ENCODE measurements around the gene REXO1.
A peak's percentile ranks its signal among the peaks of the same experiment; 100 is the strongest.

The REXO1 gene

GRCh38 chr19:1828279-1829238 is 19.7 kb downstream of the REXO1 start:
- no peak for DNase-seq (ENCODE audit: low read depth)

GRCh38 chr19:1827566-1828278 is 20.6 kb downstream of the REXO1 start:
- no peak for DNase-seq (ENCODE audit: low read depth)

- no peak for DNase-seq (ENCODE audit: low read depth)
Observed at GRCh38 chr19:1826557-1827521, 21.4 kb downstream of the REXO1 start.

- DNase-seq (ENCODE audit: low read depth), result peak; percentile 64
Observed at GRCh38 chr19:1825909-1826556, 22.2 kb downstream of the REXO1 start.

- DNase-seq (ENCODE audit: low read depth), result no peak
Observed at GRCh38 chr19:1824252-1824622, 24.0 kb downstream of the REXO1 start.

DNA sequence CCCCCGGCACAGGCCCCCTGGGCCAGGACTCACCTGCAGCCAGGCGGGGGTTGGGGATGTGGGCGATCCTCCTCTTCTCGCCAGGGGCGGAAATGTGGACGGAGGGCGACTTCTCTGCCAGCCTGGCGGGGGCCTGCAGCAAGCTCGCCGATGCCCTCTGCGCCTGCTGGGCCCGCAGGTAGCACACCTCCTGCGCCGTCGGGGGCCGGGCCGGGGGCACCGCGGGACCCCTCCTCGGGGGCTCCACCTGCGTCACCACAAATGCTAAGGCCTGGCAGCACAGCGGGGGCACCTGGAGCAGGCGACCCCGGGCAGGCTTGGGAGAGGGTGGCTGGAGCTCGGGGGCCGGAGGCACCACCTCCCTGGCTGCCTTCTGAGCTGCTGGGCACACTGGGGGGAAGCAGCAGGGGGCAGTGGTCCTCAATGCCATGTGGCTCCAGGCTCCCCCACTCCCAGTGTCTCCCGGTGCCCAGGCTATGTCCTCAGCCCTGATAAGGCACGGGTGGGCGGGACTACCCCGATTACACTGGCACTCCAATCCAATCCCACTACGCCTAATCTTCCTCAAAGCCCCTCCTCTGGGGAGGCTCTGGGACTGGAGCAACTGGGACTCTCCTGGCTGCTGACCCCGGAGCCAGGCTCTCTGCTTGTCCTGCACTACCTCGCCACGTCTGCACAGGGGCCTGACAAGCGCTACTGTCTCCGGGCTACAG is 24.6 kb downstream of the REXO1 start:
- DNase-seq (ENCODE audit: low read depth), result no peak

DNA sequence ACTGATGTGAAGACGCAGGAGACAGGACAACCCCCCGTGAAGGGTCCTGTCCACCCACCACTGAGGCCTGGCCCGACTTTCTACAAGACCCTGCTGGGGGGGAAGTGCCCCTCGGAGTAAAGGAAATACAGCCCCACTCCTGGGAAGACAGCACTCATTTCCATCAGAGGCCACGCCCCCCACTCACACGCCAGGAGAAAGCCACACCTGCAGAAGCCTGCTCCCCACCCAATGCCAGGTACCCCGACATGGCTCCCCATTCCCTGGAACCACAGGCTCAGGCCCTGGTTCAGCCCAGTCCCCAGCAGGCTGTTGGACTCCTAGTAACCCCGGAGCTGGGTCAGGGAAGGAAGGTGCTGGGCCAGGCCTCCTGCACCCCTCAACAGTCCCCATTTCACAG is 25.3 kb downstream of the REXO1 start:
- DNase-seq (ENCODE audit: low read depth), result no peak

GRCh38 chr19:1822210-1822609 is 26.1 kb downstream of the REXO1 start:
- DNase-seq (ENCODE audit: low read depth), result no peak

GRCh38 chr19:1819341-1820255 is 28.7 kb downstream of the REXO1 start:
- no peak for DNase-seq (ENCODE audit: low read depth)

DNA sequence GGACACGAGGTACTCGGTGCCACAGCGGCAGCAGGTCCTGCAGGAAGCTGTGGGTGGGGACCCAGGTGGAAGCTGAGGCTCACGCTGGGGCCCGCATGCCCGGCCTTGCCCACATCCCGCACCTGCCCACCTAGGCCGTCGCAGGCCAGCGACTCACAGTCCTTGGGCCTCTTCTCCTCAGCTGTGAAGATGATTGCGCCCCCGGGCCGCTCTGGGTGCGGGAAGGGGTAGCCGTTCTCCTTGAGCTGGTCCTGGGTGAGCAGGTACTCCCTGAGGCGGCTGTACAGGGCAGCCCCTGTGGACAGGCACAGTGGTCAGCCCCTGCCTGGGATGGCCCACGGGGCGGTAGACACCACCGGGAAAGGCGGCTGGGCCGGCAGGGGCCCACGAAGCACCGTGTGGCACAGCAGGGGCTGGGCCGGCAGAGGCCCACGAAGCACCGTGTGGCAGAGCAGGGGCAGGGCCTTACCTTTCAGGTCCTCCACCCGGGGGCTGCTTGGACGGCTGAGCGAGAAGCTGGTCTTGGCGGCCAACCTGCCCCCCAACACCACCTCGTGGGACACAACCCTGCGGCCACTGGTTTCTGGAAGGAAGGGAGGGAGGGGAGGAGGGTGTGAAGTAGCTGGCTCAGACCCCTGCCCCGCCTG is 29.6 kb downstream of the REXO1 start:
- no peak for DNase-seq (ENCODE audit: low read depth)

DNA sequence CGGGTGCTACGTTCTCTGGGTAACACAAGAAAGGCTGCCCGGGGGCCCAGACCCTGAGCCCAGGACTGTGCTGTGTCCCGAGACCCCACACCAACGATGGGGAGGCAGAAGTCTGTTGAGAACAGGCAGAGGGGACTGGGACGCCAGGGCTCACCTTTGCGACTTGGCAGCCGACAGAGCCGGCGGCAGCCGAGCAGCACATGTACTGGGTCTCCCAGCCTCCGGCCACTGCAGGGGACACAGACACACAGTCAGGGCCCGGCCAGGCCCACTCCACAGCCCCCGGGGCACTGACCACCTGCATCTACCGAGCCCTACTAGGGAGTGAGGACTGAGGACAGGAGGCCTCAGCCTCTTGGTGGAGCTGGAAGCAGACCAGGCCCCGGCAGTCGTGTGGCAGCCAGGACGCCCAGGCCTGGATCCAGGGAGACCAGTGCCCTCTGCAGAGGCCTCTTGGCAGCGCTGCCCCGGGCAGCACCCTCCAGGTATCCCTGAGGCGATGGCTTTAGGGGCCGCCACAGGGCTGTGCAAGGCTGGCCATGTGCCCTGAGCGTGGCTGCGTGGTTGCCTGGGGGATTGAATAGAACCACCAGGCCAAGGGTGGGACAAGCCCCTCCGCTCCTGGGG is 30.6 kb downstream of the REXO1 start:
- DNase-seq (ENCODE audit: low read depth), result no peak

DNA sequence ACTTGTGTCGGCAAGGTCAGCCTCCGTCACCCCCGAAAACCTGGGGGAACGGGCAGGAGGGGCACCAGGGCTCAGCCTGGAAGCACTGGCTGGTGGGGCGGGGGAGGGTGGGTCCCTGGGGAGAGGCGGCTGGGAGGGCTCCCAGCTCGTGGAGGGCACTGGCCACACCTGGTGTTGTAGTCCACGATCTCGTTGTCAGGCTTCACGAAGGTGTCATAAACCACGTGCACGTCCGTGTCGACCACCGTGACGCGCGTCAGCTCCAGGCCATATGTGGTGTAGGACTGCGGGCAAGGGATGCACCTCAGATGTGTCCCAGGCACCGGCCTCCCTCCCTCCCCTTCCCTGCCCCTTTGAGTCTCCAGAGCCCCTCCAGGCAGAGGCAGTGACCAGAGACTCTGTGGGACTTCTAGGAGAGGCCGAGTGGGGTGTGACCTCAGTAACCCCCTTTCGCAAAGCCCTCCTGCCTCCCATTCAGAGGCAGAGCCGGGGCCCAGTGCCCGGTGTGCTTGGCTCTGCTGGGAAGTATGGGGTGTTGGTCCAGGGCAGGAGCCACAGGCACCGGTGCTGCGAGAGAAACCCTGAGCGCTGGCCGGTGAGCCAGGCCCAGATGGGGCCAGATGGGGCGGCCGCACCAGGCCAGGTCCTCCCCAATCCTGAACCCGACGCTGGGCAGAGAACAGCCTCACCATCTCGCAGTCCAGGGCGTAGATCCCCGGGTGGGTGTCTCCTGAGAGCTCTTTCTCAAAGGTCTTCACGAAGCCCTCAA is 31.6 kb downstream of the REXO1 start:
- DNase-seq (ENCODE audit: low read depth), result no peak

DNA sequence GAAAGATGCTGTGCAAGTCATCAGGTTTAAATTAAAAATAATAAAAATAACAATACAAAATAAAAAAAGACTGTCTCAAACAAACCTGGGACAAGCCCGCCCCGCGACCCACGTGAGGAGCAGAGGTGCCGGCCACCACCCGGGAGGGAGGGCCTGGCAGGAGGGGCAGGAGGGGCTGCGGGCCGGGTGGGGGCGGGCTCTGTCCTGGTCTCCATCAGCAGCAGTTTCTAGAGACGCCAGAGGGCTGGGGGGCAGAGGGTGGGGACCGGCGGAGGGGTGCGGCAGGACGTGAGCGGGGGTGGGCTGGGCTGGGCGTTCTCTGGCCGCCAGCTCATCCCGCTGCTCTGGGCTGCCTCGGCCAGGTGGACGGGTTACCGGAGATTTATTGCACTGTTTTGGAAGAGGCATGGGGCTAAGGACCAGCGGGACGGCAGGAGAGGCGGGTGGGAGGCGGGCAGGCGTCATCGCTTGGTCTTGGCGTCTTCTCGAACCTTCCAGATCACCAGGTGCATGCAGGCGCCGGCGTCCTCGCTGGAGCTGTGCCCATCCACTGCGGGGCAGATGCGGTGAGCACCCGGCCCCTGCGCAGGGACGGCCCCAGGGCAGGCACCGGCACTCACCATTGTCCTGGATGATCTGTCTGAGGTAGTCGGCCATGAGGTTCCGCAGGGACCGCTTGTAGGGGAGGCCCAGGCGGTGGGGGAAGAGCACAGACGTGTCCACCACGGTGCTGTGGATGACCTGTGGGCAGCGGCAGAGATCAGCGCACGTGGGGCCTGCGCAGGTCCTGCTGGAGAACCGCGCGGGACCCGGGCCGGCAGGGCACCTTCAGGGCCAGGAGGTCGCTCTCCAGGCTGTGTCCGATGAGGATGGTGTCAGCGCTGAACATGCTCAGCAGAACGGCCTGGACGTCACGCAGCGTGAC is 32.4 kb downstream of the REXO1 start:
- DNase-seq (ENCODE audit: low read depth), result no peak

DNA sequence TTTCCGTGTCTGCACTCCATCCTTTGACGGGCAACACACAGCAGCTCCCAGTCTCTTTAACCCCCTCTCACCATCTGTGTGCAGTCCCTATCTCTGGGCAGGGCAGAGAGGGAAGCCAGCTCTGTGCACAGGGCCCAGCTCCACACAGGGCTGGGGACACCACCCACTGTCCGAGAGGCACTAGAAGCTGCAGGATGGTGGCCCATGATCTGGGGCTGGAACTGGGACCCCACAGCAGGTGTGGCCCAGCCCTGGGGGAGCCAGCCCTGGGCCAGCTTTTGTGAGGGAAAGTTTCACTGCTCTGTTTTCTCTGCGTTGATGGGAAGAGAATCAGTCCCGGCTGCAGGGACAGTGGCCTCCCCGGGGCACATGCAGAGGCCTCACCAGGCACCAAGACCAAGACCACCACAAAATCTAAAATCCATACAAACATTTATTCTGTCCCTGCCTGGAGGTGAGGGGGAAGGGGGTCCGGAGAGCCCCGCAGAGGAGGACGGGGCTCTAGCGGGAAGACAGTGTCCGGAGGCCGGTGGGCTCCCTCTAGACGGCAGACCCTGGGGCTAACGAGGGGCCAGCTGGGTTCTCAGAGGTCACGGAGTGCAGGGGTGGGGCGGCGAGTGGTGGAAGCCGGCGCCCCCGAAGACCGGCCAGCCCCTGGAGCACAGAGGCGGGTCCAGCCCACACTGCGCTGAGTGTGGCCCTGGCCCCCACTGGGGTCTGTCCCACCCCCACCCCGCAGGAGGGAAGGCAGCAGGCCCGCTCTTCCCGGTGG is 33.3 kb downstream of the REXO1 start:
- no peak for DNase-seq (ENCODE audit: low read depth)

GRCh38 chr19:1814391-1814790 is 33.9 kb downstream of the REXO1 start:
- no peak for DNase-seq (ENCODE audit: low read depth)

Data from stimulated activated CD8-positive, alpha-beta memory T cell treated with anti-CD3 and anti-CD28 coated beads, Interleukin-15, amount 100 ng/mL, for 1 hour (primary cell).